Measurements from ENCODE around the gene NOTUM. TPM values are rescaled to one million over a fixed set of nuclear protein-coding genes. Genes with fewer than 3 reads are reported as not detected.

The NOTUM gene
- total RNA-seq, 2 experiments from 2014 or later, result 0.19 to 0.36 TPM

DNA sequence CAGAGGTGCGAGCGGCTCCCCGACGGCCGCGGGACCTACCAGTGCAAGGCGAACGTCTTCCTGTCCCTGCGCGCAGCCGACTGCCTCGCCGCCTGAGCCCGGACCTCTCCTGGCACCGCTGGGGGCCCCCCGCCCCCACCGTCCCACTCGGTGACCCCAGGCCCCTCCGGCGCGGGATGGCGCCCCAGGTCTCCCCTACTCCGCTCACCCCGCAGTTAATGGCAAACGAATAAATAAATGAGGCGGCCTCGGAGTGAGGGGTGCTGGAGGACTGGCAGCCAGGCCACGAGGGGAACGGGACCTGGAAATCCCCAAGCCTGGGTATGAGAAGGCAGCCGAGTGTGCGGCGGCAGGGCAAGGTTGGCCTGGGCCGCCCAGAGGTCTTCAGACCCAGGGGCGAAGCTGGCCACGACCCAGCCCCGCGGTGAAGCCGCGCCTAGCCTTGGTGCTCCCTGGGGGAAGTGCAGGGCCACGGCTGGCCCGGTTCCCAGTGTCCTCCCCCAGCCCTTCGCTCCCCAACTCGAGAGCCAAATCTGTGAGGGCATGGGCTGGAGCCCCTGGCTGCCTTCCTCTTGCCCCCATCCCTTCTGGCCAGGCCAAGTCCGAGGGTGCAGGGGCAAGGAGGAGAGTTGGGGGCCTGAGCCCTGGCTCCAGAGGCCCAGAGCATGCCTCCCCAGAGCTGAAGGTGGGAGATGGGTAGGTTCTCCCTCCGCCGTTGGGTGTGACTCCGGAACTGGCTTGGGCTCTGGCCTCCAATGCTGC, 58.2 kb downstream of the NOTUM start:
- H3K4me3 Mint-ChIP-seq, result no peak overlapping the region
- no peaks in the 10 kb centered on the region for H3K9me3 Mint-ChIP-seq
- H3K27ac Mint-ChIP-seq, result no peak overlapping the region
- peaks cover 2% of the 10 kb centered on the region for H3K4me1 Mint-ChIP-seq
- peaks cover 9% of the 10 kb centered on the region for H3K27me3 Mint-ChIP-seq
- H3K36me3 Mint-ChIP-seq, result peaks cover 10% of the 10 kb centered on the region
- DNase-seq, result no peak

Other genes with a start within 250 kb of the NOTUM start
- 10 to 100 TPM; 41.0 to 43.4 TPM for gene SLC25A10, start 248.9 kb downstream of the NOTUM start, total RNA-seq
- gene GCGR, start 157.0 kb downstream of the NOTUM start, total RNA-seq, result not detected
- gene MCRIP1, start 127.9 kb downstream of the NOTUM start, total RNA-seq, result 10 to 100 TPM; 45.4 to 48.4 TPM
- not detected for gene PPP1R27, start 126.1 kb downstream of the NOTUM start, total RNA-seq
- 100 to 1,000 TPM; 395 to 405 TPM for gene P4HB, start 100.7 kb downstream of the NOTUM start, total RNA-seq
- 100 to 1,000 TPM; 556 to 594 TPM for gene ARHGDIA, start 89.8 kb downstream of the NOTUM start, total RNA-seq
- 100 to 1,000 TPM; 306 to 311 TPM for gene ALYREF, start 69.6 kb downstream of the NOTUM start, total RNA-seq
- gene ANAPC11, start 69.5 kb downstream of the NOTUM start, total RNA-seq, result 100 to 1,000 TPM; 119 to 126 TPM
- under 1 TPM in 1 of 2 experiments, not detected in 1; 0.47 TPM for gene NPB, start 58.9 kb downstream of the NOTUM start, total RNA-seq
- gene PCYT2, start 49.8 kb downstream of the NOTUM start, total RNA-seq, result 10 to 100 TPM; 20.8 to 21.4 TPM
- 10 to 100 TPM; 27.3 to 30.1 TPM for gene SIRT7, start 43.0 kb downstream of the NOTUM start, total RNA-seq
- gene MAFG, start 33.5 kb downstream of the NOTUM start, total RNA-seq, result 10 to 100 TPM; 18.4 to 19.2 TPM
- gene PYCR1, start 23.9 kb downstream of the NOTUM start, total RNA-seq, result 100 to 1,000 TPM; 158 to 169 TPM
- gene MYADML2, start 14.0 kb downstream of the NOTUM start, total RNA-seq, result not detected
- 10 to 100 TPM; 21.7 to 22.5 TPM for gene ASPSCR1, start 16.4 kb upstream of the NOTUM start, total RNA-seq
- 100 to 1,000 TPM; 119 to 131 TPM for gene CENPX, start 61.7 kb upstream of the NOTUM start, total RNA-seq
- gene LRRC45, start 62.1 kb upstream of the NOTUM start, total RNA-seq, result 10 to 100 TPM; 16.5 to 17.3 TPM
- 1 to 10 TPM; 4.7 to 5.1 TPM for gene RAC3, start 70.5 kb upstream of the NOTUM start, total RNA-seq
- gene DCXR, start 76.5 kb upstream of the NOTUM start, total RNA-seq, result 100 to 1,000 TPM in 1 of 2 experiments, 10 to 100 TPM in 1; 93.3 to 104 TPM
- 10 to 100 TPM; 13.9 to 14.5 TPM for gene RFNG, start 90.6 kb upstream of the NOTUM start, total RNA-seq
- gene GPS1, start 90.7 kb upstream of the NOTUM start, total RNA-seq, result 100 to 1,000 TPM in 1 of 2 experiments, 10 to 100 TPM in 1; 94.2 to 103 TPM
- 100 to 1,000 TPM; 175 to 190 TPM for gene DUS1L, start 104.6 kb upstream of the NOTUM start, total RNA-seq
- 100 to 1,000 TPM; 282 to 287 TPM for gene FASN, start 137.0 kb upstream of the NOTUM start, total RNA-seq

All from activated naive CD8-positive, alpha-beta T cell treated with anti-CD3 and anti-CD28 coated beads for 36 hours (primary cell).